Measurements from ENCODE around the gene NECAP2.

DNA sequence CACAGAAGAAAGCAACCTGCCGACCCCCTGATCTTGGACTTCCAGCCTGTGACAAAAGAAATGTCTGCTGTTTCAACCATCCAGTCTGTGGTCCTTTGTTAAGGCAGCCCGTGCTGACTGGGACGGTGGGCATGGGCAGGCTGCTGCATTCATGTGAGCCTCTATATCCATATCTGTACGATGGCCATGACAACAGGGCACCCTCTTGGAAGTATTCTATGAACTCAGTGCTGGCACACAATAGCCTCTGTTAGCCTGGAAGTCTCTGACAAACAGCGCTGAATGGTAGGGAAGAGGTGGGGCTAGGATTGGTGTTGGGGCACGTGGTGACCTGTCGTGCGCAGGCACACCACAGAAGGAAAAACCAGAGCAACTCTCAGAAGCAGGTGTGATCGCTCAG is 33.7 kb upstream of the NECAP2 start:
- TF ChIP-seq POLR2AphosphoS5 (IDR thresholded peaks at IDR 0.05; ENCODE audit: borderline replicate concordance, low read depth, low read length) (no peak), EZH2 (IDR thresholded peaks at IDR 0.05) (no peak), FOXP2 (optimal IDR thresholded peaks at IDR 0.05; ENCODE audit: control extremely low read depth, extremely low read length, insufficient read depth) (no peak)

All from SK-N-MC (cell line).